Stimulated activated CD8-positive, alpha-beta memory T cell treated with anti-CD3 and anti-CD28 coated beads, Interleukin-4, amount 100 ng/mL, for 4 hours (primary cell): ENCODE measurements around the gene ANO10.
"Not testable (repeated sequence)": the region's sequence is repeated elsewhere in the genome, so short reads cannot be mapped to it uniquely, and the experiment has no call there.

Experiments used
- DNase-seq, 2 donors: peaks; one replicate each; pipeline ENCODE4 v3.0.0-alpha.2; 2020; ENCODE audit warnings: low read depth in 2 of 2, low spot score in 1 of 2

Gene ANO10

GRCh38 chr3:43379343-43379742 lies 242.5 kb downstream of the ANO10 start:
- DNase-seq, result no peak

GRCh38 chr3:43378066-43378935 lies 243.5 kb downstream of the ANO10 start:
- DNase-seq, result peak; percentile 34 to 46

- no peak for DNase-seq
These were observed 248.3 kb downstream of the ANO10 start for GRCh38 chr3:43373560-43373928.

- DNase-seq, result no peak
These were observed 248.8 kb downstream of the ANO10 start for GRCh38 chr3:43372809-43373559.

GRCh38 chr3:43372007-43372740 lies 249.6 kb downstream of the ANO10 start:
- no peak for DNase-seq

- DNase-seq, result no peak
These were observed 250.3 kb downstream of the ANO10 start for GRCh38 chr3:43371494-43371893.

GRCh38 chr3:43370293-43370980 lies 251.4 kb downstream of the ANO10 start:
- no peak for DNase-seq

GRCh38 chr3:43369404-43370292 lies 252.2 kb downstream of the ANO10 start:
- DNase-seq, result no peak

- no peak for DNase-seq
These were observed 254.9 kb downstream of the ANO10 start for GRCh38 chr3:43366885-43367284.

- no peak for DNase-seq
These were observed 255.3 kb downstream of the ANO10 start for GRCh38 chr3:43366481-43366880.

GRCh38 chr3:43365601-43366305 lies 256.1 kb downstream of the ANO10 start:
- DNase-seq, result no peak

- DNase-seq, result no peak
These were observed 256.9 kb downstream of the ANO10 start for GRCh38 chr3:43364926-43365325.

GRCh38 chr3:43364494-43364893 lies 257.3 kb downstream of the ANO10 start:
- no peak for DNase-seq

- DNase-seq, result no peak
These were observed 258.1 kb downstream of the ANO10 start for GRCh38 chr3:43363621-43364266.

- no peak for DNase-seq
These were observed 258.9 kb downstream of the ANO10 start for GRCh38 chr3:43362961-43363360.

- DNase-seq, result no peak
These were observed 259.6 kb downstream of the ANO10 start for GRCh38 chr3:43362183-43362582.

GRCh38 chr3:43361077-43361476 lies 260.7 kb downstream of the ANO10 start:
- DNase-seq, result no peak

- not testable (repeated sequence) for DNase-seq
These were observed 265.8 kb downstream of the ANO10 start for GRCh38 chr3:43356033-43356432.
